Endothelial cell of umbilical vein (primary cell): ENCODE data around the gene RBX1.
A peak's percentile ranks its signal among the peaks of the same experiment; 100 is the strongest.

Source experiments
- MAX ChIP-seq: IDR thresholded peaks from 2 replicates; pipeline ENCODE4 v1.6.1; 2011; ENCODE audit not compliant: insufficient read depth, insufficient read length
- POLR2A ChIP-seq: IDR thresholded peaks from 2 replicates; pipeline ENCODE4 v1.6.1; 2012; ENCODE audit warnings: low read depth, mild to moderate bottlenecking, control low read depth, low read length
- TF ChIP-seq, protein P1 (sequence below), 2 donors: IDR thresholded peaks; 1 replicate in 1 of 2; 2 replicates in 1 of 2; pipeline ENCODE4 v1.5.1; 2011; ENCODE audit warnings: low read length in 2 of 2, mild to moderate bottlenecking in 2 of 2, moderate library complexity in 2 of 2, control low read depth in 1 of 2, inconsistent platforms in 1 of 2, low read depth in 1 of 2; ENCODE audit not compliant: insufficient read depth in 1 of 2; ENCODE audit errors: extremely low read depth in 1 of 2

DNA sequence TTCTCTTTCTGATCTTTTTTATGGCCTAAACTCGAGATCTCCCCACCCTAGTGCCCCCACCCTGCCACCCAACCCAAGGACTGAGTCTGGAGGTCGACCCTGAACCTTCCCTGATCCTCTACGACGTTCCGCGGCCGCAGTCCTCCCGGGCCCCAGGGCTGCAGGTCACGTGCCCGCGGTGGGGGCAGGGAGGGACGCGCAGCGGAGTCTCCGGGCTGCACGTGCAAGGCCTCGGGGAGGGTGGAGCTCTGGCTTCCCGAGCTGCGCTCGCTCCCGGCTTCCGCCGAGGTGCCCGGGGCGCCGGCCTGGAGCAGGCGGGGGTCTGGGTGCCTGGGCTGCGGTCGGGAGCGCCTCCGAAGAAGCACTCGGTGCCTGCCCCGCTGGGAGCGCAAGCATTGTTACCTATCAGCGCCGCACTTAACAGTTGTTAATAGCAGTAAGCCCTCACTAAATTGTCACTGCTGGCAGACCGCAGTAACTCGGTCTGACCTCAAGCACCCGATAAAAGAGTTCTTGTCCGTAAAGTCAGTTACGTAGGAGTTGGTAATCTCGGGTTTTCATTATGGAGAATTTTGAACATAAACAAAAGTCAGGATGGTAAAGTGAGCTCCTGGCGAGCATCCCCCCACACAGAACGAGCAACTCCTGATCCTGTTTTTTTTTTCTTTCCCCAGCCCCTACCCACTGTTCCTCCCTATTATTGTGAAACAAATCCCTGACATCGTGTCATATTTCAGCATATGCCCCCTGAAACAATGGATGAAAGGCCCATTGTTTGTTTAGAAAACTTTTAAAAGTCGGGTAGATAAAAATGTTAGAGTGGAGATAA, 71.5 kb downstream of the RBX1 start:
- no peak for TF ChIP-seq POLR2A
- TF ChIP-seq, protein P1, sequence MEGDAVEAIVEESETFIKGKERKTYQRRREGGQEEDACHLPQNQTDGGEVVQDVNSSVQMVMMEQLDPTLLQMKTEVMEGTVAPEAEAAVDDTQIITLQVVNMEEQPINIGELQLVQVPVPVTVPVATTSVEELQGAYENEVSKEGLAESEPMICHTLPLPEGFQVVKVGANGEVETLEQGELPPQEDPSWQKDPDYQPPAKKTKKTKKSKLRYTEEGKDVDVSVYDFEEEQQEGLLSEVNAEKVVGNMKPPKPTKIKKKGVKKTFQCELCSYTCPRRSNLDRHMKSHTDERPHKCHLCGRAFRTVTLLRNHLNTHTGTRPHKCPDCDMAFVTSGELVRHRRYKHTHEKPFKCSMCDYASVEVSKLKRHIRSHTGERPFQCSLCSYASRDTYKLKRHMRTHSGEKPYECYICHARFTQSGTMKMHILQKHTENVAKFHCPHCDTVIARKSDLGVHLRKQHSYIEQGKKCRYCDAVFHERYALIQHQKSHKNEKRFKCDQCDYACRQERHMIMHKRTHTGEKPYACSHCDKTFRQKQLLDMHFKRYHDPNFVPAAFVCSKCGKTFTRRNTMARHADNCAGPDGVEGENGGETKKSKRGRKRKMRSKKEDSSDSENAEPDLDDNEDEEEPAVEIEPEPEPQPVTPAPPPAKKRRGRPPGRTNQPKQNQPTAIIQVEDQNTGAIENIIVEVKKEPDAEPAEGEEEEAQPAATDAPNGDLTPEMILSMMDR (IDR thresholded peaks at IDR 0.05; ENCODE audit: extremely low read depth in 1 of 2, insufficient read depth in 1 of 2, low read depth in 1 of 2, low read length in 2 of 2): no peak
- peak; percentile 95 for TF ChIP-seq MAX
